C4-2B (cell line): Measurements from ENCODE around the gene MARCHF2.
"Not testable (repeated sequence)": the region's sequence is repeated elsewhere in the genome, so short reads cannot be mapped to it uniquely, and the experiment has no call there.

ENCODE experiments used
- H3K27ac ChIP-seq: fragments of 450-650 bp; 2 replicates; pipeline ENCODE4 v1.5.1; 2017
- ZFX ChIP-seq: fragments of 450-650 bp; IDR thresholded peaks from 2 replicates; pipeline ENCODE4 v1.6.1; 2017
- TF ChIP-seq, protein P1 (sequence below): fragments of 450-650 bp; conservative IDR thresholded peaks from 2 replicates; pipeline ENCODE4 v1.5.1; 2017; ENCODE audit warnings: mild to moderate bottlenecking

MARCHF2 gene

DNA sequence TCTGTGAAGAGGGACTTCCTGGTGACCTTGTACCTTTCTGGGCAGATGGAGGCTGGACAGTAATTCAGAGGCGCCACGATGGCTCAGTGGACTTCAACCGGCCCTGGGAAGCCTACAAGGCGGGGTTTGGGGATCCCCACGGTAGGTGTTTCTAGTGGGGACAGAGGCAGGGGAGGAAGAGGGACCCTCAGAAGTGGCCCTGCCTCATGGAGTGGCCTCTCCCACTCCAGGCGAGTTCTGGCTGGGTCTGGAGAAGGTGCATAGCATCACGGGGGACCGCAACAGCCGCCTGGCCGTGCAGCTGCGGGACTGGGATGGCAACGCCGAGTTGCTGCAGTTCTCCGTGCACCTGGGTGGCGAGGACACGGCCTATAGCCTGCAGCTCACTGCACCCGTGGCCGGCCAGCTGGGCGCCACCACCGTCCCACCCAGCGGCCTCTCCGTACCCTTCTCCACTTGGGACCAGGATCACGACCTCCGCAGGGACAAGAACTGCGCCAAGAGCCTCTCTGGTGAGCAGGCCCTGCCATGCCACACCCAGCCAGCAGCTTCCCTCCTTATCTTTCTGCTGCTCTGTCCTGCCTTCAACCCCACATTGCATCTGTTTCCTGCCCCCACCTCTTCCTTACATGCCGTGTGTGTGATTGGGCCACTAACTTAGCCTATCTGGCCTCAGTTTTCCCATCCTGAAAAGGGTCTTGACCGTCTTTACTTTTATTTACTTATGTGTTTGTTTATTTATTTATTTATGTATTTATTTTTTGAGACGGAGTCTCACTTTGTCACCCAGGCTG lies 41.9 kb upstream of the MARCHF2 start:
- H3K27ac ChIP-seq, result no peak overlapping the region
- TF ChIP-seq, protein P1, sequence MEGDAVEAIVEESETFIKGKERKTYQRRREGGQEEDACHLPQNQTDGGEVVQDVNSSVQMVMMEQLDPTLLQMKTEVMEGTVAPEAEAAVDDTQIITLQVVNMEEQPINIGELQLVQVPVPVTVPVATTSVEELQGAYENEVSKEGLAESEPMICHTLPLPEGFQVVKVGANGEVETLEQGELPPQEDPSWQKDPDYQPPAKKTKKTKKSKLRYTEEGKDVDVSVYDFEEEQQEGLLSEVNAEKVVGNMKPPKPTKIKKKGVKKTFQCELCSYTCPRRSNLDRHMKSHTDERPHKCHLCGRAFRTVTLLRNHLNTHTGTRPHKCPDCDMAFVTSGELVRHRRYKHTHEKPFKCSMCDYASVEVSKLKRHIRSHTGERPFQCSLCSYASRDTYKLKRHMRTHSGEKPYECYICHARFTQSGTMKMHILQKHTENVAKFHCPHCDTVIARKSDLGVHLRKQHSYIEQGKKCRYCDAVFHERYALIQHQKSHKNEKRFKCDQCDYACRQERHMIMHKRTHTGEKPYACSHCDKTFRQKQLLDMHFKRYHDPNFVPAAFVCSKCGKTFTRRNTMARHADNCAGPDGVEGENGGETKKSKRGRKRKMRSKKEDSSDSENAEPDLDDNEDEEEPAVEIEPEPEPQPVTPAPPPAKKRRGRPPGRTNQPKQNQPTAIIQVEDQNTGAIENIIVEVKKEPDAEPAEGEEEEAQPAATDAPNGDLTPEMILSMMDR, result no peak
- no peak for TF ChIP-seq ZFX

DNA sequence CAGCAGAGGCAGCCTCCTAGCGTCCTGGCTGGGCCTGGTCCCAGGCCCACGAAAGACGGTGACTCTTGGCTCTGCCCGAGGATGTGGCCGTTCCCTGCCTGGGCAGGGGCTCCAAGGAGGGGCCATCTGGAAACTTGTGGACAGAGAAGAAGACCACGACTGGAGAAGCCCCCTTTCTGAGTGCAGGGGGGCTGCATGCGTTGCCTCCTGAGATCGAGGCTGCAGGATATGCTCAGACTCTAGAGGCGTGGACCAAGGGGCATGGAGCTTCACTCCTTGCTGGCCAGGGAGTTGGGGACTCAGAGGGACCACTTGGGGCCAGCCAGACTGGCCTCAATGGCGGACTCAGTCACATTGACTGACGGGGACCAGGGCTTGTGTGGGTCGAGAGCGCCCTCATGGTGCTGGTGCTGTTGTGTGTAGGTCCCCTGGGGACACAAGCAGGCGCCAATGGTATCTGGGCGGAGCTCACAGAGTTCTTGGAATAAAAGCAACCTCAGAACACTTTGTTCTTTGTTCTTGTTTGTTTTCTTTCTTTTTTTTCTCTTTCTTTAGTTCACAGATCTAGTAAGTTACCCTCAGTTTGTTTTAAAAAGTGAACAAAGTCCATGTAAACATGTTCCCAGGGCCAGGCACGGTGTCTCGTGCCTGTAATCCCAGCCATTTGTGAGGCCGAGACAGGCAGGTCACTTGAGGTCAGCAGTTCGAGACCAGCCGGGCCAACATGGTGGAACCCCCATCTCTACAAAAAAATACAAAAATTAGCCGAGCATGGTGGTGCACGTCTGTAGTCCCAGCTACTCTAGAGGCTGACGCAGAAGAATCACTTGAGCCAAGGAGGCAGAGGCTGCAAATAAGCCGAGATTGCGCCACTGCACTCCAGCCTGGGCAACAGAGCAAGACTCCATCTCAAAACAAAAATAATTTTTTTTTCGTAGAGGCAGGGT lies 39.0 kb upstream of the MARCHF2 start:
- TF ChIP-seq, protein P1, result no peak
- no peak for TF ChIP-seq ZFX
- peak overlapping the region; percentile 61 for H3K27ac ChIP-seq

DNA sequence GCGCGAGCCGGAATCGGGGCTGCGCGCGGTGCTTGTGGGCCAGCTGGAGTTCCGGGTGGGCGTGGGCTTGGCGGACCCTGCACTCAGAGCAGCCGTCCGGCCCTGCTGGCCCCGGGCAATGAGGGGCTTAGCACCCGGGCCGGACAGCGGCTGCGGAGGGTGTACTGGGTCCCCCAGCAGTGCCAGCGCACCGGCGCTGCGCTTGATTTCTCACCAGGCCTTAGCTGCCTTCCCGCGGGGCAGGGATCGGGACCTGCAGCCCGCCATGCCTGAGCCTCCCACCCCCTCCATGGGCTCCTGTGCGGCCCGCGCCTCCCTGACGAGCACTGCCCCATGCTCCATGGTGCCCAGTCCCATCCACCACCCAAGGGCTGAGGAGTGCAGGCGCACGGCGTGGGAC lies 37.3 kb upstream of the MARCHF2 start:
- peak overlapping the region; percentile 61; the same call in 1 of the 2 replicates for H3K27ac ChIP-seq

DNA sequence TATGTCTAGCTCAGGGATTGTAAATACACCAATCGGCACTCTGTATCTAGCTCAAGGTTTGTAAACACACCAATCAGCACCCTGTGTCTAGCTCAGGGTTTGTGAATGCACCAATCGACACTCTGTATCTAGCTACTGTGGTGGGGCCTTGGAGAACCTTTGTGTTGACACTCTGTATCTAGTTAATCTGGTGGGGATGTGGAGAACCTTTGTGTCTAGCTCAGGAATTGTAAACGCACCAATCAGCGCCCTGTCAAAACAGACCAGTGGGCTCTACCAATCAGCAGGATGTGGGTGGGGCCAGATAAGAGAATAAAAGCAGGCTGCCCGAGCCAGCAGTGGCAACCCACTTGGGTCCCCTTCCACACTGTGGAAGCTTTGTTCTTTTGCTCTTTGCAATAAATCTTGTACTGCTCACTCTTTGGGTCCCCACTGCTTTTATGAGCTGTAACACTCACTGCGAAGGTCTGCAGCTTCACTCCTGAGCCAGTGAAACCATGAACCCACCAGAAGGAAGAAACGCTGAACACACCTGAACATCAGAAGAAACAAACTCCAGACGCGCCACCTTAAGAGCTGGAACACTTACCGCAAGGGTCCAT lies 36.6 kb upstream of the MARCHF2 start:
- H3K27ac ChIP-seq, result not testable (repeated sequence)

DNA sequence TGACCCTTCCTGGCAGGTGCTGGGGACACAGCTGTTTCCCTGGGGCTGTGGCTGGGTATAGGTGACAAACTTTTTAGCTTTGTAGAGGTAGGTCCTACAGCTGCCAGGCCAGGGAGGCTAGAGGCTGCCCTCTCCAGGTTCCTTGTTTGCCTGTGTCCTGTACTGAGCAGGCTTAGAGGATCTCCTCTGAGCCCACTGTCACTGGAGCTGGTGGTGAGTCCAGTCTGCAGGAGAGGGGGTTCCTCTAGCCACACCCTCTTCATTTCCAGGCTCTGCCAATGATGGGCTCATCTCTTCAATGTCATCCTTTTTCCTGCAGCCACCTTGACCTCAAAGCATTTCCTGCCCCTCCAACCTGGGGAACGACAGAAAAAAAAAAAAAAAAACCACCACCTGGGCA lies 35.5 kb upstream of the MARCHF2 start:
- H3K27ac ChIP-seq, result no peak overlapping the region
- TF ChIP-seq ZFX, result no peak
- TF ChIP-seq, protein P1, result no peak

DNA sequence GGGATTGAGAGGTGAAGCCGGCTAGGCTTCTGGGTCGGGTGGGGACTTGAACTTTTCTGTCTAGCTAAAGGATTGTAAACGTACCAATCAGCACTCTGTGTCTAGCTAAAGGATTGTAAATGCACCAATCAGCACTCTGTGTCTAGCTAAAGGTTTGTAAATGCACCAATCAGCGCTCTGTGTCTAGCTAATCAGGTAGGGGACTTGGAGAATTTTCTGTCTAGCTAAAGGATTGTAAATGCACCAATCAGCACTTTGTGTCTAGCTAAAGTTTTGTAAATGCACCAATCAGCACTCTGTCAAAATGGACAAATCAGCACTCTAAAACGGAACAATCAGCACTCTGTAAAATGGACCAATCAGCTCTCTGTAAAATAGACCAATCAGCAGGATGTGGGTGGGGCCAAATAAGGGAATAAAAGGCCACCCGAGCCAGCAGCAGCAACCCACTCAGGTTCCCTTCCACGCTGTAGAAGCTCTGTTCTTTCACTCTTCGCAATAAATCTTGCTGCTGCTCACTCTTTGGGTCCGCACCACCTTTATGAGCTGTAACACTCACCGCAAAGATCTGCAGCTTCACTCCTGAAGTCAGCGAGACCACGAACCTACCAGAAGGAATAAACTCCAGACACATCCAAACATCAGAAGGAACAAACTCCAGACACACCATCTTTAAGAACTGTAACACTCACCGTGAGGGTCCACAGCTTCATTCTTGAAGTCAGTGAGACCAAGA lies 33.8 kb upstream of the MARCHF2 start:
- not testable (repeated sequence) for H3K27ac ChIP-seq

DNA sequence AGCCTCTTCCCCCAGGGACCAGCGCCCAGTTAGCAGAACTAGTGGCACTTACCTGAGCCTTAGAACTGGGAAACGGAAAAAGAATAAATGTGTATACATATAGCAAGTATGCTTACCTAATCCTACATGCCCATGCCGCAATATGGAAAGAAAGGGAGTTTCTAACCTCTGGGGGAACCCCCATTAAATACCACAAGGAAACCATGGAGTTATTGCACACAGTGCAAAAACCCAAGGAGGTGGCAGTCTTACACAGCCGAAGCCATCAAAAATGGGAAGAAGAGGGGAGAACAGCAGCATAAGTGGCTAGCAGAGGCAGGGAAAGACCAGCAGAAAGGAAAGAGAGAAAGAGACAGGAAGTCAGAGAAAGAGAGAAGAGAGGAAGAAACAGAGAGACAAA lies 28.5 kb upstream of the MARCHF2 start:
- not testable (repeated sequence) for H3K27ac ChIP-seq

DNA sequence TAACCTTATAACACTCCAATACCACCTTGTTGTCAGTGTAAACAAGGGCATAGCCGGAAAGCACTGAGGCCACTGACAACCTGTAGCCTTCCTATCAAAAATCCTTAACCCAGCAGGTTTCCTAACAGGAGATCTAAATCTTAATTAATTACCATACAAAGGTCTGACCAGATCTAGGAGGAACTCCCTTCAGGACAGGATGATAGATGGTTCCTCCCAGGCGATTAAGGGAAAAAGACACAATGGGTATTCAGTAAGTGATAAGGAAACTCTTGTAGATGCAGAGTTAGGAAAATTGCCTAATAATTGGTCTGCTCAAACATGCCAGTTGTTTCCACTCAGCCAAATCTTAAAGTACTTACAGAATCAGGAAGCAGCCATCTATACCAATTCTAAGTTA lies 28.0 kb upstream of the MARCHF2 start:
- not testable (repeated sequence) for H3K27ac ChIP-seq

DNA sequence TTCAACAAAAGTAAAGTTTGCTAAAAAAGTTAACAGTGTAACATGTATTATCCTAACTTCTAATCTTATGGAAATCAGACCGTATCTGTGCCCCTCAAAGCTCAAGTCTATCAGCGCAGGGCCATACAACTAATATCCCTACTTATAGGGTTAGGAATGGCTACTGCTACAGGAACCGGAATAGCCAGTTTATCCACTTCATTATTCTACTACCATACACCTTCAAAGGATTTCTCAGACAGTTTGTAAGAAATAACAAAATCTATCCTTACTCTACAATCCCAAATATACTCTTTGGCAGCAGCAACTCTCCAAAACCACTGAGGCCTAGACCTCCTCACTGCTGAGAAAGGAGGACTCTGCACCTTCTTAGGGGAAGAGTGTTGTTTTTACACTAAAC lies 27.5 kb upstream of the MARCHF2 start:
- H3K27ac ChIP-seq, result not testable (repeated sequence)

DNA sequence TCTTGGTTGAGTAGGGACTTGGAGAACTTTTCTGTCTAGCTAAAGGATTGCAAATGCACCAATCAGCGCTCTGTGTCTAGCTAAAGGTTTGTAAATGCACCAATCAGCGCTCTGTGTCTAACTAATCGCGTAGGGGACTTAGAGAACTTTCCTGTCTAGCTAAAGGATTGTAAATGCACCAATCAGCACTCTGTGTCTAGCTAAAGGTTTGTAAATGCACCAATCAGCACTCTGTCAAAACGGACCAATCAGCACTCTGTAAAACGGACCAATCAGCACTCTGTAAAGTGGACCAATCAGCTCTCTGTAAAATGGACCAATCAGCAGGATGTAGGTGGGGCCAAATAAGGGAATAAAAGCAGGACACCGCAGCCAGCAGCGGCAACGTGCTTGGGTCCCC lies 26.7 kb upstream of the MARCHF2 start:
- not testable (repeated sequence) for H3K27ac ChIP-seq

DNA sequence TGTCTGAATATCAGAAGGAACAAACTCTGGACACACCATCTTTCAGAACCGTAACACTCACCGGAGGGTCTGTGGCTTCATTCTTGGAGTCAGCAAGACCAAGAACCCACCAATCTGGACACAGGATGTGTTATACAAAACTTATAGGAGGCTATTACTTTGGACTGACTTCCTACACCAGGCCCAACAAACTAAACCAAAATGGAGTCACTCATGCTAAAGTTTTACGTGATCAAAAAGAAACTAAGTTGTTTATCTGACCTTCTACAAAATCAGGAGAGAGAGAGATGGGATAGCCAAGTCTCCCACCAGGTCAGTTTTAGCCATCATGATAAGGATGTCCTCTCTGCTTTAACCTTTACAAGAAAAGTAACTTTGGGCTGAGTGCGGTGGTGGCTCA lies 26.1 kb upstream of the MARCHF2 start:
- TF ChIP-seq, protein P1, result no peak
- TF ChIP-seq ZFX, result no peak
- H3K27ac ChIP-seq, result no peak overlapping the region
